Pulmonary artery endothelial cell (primary cell): ENCODE measurements around the gene RNF32. TPM values are rescaled to one million over a fixed set of nuclear protein-coding genes. Genes with fewer than 3 reads are reported as not detected.
"Not testable (repeated sequence)": the region's sequence is repeated elsewhere in the genome, so short reads cannot be mapped to it uniquely, and the experiment has no call there.

Experiments
- DNase-seq: peaks from one replicate; pipeline ENCODE4 v3.0.0-alpha.2; 2011; ENCODE audit warnings: low read depth, low spot score
- total RNA-seq: library from RNA; depleted of rRNA; stranded (reverse); fragments of >200 nt; gene quantifications from 2 replicates; pipeline ENCODE4 v1.2.3, GENCODE V29; 2014

RNF32 gene
- total RNA-seq, 1 donor from 2014 or later: 0.33 TPM

DNA sequence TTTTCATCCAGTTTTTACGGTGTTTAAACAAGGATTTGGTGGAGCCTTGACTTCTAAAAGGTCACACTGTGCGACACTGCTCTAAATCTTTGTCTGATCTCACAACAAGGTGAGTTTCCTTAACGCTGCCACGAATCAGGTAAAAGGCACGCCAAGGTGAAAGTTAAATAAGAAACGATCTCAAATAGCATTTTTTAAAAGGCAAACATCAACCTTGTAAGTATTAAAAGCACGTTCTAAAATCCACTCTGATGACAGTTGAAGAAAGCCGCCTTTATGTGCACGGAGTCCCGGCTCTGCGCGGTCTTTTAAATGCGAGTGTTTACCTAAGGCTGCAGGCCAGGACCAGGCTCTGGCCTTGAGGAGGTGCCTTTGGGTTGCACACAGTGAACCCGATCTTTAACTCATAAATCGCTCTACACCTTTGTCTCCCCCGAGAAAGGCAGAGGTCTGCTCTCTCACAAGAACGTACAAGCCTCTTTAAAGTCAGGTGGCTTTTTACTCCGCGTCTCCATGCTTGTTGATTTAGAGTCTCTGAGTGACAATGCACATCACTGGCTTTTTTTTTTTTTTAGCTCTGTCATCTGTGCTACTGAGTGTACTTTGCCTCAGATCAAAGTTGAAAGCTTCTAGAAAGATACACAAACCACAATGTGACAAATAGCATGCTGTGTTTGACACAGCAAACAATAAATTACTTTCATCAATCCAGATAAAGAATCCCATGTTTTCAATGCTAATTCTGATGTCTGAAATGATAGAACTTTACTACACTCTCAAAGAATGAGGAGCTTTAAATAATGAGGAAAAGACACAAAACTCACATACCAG lies 25.9 kb upstream of the RNF32 start:
- DNase-seq: no peak

DNA sequence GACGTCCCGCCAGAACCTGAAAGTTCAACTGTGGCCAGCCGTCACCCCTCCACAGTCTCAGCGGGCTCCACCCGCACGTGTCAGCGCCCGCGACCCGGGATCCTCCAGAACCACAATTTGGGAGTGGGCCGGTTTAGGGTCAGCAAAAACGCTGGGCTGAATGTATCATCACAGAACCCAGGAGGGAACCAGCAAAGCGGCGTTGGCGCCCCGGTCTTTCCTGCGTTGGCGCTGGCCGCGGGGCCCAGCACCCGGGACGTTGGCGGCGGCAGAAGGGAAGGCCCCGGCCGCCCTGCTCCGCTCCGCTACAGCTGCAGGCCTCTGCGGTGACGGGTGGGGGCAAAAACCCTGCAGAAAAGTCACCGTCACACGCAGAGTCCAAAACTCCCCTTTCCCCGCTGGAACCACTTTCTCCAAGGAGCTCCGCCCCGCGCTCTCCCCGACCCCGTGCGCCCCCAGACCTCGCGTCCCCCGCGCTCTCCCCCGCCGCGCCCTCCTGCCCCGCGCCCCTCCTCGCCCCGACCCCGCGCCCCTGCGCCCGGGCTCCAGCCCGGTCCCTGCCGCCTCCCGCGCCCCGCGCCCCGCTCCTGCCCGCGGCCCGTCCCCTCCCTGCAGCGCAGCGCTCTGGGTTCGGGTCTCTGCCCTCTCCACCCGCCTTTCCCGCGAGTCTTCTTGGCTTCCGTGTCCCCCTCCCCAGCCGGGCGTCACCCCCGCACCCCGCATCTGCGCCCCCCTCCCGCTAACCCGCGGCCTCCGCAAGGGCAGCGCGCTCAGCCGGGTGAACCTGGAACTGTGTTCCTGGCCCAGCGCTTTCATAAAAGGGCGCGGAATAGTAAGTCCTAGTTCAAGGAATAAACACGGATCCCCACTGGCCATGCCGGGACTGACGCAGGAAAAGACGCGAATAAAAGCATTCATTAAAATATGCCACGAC lies 24.0 kb upstream of the RNF32 start:
- DNase-seq: no peak

DNA sequence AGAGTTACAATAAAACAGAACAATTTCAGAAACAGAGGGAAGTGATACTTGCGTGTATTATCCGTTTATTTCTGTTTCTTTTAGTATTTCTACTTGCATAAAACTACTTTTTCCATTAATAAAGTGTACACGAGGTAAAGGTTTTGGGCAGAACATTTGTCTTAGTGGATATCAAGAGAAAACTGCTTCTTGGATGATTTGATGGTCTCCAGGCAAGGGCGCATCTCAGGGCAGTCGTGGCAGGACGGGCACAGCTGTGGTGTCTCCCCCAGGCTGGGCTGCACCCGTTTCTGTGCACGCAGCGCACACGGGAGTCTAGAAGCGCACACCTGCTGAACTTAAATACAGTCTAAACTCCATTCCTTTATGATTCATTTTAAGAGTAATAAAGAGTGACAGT lies 23.4 kb upstream of the RNF32 start:
- DNase-seq: no peak

GRCh38 chr7:156618078-156618779 lies 22.3 kb upstream of the RNF32 start:
- DNase-seq: no peak

- no peak for DNase-seq
These were observed 21.7 kb upstream of the RNF32 start for GRCh38 chr7:156618780-156619367.

GRCh38 chr7:156619488-156620290 lies 20.9 kb upstream of the RNF32 start:
- DNase-seq: not testable (repeated sequence)

DNA sequence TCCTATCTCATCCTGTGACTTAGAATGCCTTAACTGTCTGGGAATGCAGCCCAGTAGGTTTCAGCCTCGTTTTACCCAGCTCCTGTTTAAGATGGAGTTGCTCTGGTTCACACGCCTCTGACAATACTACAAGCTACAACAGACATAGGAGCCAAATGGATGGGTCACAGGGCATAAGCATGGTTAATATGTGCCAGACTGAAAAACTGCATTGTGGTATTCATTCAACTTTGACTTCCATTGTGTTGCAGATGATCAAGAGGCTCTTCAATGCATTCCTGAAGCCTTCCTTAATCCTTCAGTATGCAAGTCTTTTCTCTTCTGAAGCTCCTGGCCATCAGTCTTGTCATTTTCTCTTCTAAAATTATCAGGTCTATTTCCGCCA lies 20.3 kb upstream of the RNF32 start:
- no peak for DNase-seq

DNA sequence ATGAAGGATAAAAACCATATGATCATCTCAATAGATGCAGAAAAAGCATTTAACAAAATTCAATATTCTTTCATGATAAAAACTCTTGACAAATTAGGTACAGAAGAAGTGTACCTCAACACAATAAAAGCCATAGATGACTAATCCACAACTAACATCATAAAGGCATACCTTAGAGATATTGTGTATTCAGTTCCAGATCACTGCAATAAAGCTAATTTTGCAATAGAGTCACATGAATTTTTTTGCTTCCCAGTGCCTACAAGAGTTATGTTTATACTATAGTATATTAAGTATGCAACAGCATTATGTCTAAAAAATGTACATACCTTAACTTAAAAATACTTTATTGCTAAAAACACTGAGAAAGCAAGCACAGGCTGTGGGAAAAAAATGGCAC lies 18.9 kb upstream of the RNF32 start:
- no peak for DNase-seq

DNA sequence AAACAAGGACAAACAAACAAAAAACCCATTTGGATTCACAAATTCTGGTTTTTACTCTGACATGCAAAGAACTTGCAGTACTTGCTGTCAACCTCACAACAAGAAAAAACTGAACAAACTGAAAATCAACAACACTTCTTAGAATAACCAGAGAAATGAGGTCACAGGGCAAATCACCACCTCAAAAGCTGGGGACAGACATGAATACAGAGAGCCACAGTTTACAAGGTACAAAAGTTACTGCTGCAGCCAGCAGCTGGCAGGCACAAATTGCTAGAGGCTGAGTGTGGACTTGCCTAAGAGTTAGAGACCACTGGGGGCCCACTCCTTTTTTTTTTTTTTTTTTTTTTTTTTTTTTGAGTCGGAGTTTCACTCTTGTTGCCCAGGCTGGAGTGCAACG lies 15.0 kb upstream of the RNF32 start:
- no peak for DNase-seq

DNA sequence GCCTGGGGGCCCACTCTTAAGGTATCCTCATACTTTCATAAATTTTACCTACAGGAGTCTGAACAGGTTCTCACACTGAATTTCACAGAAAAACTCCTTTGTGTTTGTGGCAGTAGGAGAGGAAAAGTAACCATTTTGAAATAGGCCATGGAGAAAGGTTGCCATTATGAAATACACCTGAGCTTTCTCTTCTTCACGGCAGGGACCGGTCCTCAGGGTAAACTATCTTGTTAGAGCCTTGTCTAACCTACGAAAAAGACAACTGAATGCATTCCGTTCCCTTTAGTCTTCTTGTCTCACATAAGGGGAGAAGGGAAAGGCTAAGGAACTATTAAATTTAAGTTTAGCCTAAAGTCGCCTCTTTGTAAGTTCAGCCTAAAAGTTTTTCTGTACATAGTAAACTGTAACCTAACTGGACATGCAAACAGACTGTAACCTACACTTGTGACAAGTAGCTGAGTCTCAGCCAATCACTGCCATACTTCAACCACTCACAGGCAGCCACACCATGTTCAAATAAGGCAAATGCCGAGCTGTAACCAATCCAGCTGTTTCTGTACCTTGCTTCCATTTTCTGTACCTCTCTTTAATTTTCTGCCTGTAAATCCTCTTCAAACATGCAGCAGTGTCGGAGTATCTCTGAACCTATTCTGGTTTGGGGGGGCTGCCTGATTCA lies 14.2 kb upstream of the RNF32 start:
- DNase-seq: no peak

GRCh38 chr7:156628562-156628961 lies 12.0 kb upstream of the RNF32 start:
- no peak for DNase-seq

DNA sequence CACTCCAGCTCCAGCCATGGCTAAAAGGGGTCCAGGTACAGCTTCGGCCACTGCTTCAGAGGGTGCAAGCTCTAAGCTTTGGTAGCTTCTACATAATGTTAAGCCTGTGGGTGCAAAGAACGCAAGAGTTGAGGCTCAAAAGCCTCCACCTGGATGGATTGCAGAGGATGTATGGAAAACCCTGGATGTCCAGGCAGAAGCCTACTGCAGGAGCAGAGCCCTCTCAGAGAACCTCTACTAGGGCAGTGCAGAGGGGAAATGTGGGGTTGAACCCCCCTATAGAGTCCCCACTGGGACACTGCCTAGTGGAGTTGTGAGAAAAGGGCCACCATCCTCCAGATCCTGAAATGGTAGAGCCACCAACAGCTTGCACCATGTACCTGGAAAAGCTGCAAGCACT lies 10.7 kb upstream of the RNF32 start:
- DNase-seq: no peak

DNA sequence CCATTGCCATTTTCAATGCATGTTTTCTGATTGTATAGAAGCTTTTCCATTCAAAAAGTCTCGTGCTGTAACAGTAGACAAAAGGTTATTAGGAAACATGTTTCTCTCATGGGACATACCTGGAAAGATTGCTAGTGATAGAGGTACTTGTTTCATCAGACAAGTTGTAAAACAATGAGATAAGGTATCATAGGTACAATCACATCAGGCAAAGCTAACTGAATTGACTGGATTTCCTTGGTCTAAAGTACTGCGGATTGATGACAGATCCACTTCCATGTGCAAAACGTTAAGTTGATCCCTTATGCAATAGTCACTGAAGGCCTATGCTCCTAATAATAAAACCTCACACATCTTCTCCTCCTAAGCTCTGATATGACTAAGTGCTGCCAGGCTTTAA lies 6.5 kb upstream of the RNF32 start:
- DNase-seq: no peak

DNA sequence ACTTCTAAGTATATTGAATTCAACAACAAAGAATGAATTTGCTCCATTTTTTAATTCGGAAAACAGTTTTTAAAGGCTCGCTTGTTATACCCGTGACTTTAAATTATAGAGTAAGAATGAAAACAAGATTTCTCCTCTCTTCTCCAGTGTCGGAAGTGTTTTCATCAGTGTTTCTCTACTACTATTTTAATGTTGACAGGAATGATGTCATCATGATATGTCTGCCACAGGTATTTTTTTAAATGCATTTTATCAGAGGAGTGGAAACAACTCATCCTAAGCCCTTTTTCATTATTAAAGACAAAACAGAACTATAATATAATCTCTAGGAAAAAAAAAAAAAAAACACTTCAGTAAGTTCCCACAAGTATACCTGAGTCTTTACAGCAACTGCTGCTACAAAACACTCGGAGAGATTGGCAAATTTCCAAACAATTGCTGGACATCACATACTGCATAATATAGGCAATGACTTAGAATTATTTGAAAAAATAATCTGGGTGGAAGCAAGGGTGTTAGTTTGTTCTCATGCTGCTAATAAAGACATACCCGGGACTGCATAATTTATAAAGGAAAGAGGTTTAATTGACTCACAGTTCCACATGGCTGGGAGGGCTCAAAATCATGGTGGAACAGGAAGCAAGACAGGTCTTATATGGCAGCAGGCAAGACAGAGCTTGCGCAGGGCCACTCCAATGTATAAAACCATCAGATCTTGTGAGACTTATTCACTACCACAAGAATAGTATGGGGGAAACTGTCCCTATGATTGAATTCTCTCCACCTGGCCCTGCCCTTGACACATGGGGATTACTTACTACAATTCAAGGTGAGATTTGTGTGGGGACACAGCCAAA lies 4.8 kb upstream of the RNF32 start:
- DNase-seq: no peak

- not testable (repeated sequence) for DNase-seq
These were observed 3.5 kb upstream of the RNF32 start for GRCh38 chr7:156637093-156637492.

- no peak for DNase-seq
These were observed 2.0 kb upstream of the RNF32 start for GRCh38 chr7:156638443-156639077.

DNA sequence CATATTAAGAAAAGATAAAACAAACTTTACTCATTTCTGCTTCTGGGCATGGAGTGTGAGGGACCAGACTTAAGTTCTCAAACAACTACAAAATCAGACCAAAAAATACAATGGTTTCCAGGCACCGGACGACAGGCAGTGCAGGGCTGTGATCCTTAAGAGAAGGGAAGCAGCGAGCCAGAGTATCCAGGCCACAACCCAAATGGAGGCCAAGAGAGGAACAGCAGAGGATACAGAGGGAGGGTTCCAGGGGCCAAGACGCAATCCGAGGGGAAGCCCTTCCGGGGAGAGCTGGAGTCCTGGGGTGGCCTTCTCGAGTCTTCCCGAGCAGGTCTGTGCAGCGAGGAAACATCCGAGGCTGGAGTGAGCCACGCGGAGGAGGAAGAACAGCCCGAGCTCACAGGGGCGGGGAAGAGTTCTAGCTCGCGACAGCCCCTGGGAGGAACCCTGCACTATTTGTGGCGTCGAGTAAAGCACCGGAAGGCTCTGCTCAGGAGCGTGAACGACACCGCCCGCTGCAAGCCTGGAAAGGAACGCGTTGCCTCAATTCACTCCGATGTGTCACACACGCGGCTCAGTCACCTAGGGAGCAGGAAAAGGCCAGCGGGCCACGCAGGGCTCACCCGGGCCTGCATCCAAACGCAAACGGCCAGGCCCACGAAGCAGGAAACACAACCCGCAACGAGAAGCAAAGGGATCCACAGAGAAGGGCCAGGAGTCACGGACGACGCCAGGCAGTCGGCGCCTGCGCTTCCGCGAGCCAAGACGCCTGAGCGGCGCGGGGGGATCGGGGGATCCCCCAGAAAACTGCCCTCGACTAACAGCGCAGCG lies 933 bp upstream of the RNF32 start:
- no peak for DNase-seq
